ENCODE data around the gene EPHB2. TPM values are rescaled to one million over a fixed set of nuclear protein-coding genes. Genes with fewer than 3 reads are reported as not detected.
A peak's percentile ranks its signal among the peaks of the same experiment; 100 is the strongest.

Gene EPHB2
- 69.1 and 69.5 TPM in 2 replicates for total RNA-seq
- 46.0 and 50.8 TPM in 2 replicates for polyA plus RNA-seq
- polyA plus RNA-seq (2011; cell fraction: cytosol; rRNA removed), result 38.3 and 38.5 TPM in 2 replicates
- polyA plus RNA-seq (2011; cell fraction: nucleus; rRNA removed), result 26.6 and 28.8 TPM in 2 replicates
- polyA plus RNA-seq (2012), result 72.1 and 77.1 TPM in 2 replicates
- 78.6 and 80.2 TPM in 2 replicates for polyA minus RNA-seq
- 3.1 TPM for polyA minus RNA-seq (2011; cell fraction: cytosol; rRNA and poly(A)+ RNA removed)
- 33.2 and 36.8 TPM in 2 replicates for polyA minus RNA-seq (2011; cell fraction: nucleus; rRNA and poly(A)+ RNA removed)
- percentile 64 among the genes with signal in this experiment for Bru-seq, nascent RNA
- BruChase-seq, experiment 1, labeled RNA remaining after a 6-hour chase, result percentile 77 among the genes with signal in this experiment
- BruChase-seq, experiment 2, labeled RNA remaining after a 2-hour chase, result percentile 70 among the genes with signal in this experiment
- long read RNA-seq, transcript EPHB2-202 (16 exons, 3,152 nt), result major isoform, 19 of 142 reads
- long read RNA-seq, partial matches to known transcripts, result 73 of 142 reads
- long read RNA-seq, other reads (novel, unspliced or antisense), result 48 of 142 reads

DNA sequence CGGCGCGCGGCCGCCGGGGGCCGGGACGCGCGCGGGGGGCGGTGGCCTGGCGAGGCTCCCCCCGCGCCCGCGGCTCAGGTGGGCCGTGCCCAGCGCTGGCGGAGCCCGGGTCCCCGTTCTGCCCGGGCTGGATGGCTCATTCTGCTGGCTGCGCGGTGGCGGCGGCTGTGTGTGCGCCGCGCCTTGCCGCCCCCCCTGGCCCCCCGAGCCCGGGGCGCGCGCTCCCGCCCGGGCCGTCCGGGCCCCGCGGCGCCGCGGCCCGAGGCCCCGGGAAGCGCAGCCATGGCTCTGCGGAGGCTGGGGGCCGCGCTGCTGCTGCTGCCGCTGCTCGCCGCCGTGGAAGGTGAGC lies at the start of gene EPHB2:
Gene EPHB2, plus strand, starts transcription at position 139 of the 349 bp plus-strand sequence. Its CDS starts 144 bp downstream, at position 283.
- H4K20me1 ChIP-seq (replicated peaks; ENCODE audit: control insufficient read depth, extremely low read depth, insufficient read depth, low read length), result no peaks in the 10 kb centered on the region
- no peak for DNase-seq (ENCODE audit: low read depth, low spot score)
- H3K4me2 ChIP-seq (ENCODE audit: insufficient read depth, low read length), result peak within 1 kb of the TSS; percentile 86
- no peaks in the 10 kb centered on the region for H3K9me1 ChIP-seq (replicated peaks; ENCODE audit: control insufficient read depth, extremely low read depth, insufficient read depth, low read length)
- H3K4me3 ChIP-seq (replicated peaks in 1 of 3; ENCODE audit: insufficient read depth in 1 of 3, low read depth in 1 of 3, low read length in 3 of 3), result peak within 1 kb of the TSS; percentile 50 to 81 (median 76)
- FAIRE-seq, result no peak
- peak within 1 kb of the TSS; percentile 61 for H3K27ac ChIP-seq (ENCODE audit: insufficient read depth, low read depth, low read length)
- peaks cover 44% of the 10 kb centered on the region for H3K79me2 ChIP-seq (ENCODE audit: control insufficient read depth, insufficient read depth, low read length)
- dilution Hi-C loops (cut with MboI; ENCODE audit: extremely low pct_ligation_motif_present, low sequenced_read_pairs), result no loop called here
- H3K9me3 ChIP-seq (replicated peaks; ENCODE audit: control insufficient read depth, insufficient read depth, low read length), result no peaks in the 10 kb centered on the region
- CTCF ChIA-PET, result no interaction called here
- TF ChIP-seq EZH2 (IDR thresholded peaks at IDR 0.05; ENCODE audit: borderline replicate concordance, low read depth, low read length, severe bottlenecking) (no peak), FOS (IDR thresholded peaks at IDR 0.05; ENCODE audit: borderline replicate concordance, insufficient read depth, low read length) (no peak), MYC (IDR thresholded peaks at IDR 0.05; ENCODE audit: low read depth, low read length) (no peak), POLR2AphosphoS5 (IDR thresholded peaks at IDR 0.05; ENCODE audit: insufficient read depth, low read depth, low read length) (peak; percentile 79), GATA2 (IDR thresholded peaks at IDR 0.05; ENCODE audit: insufficient read depth, insufficient read length, low read depth, low read length) (no peak), POLR2A (IDR thresholded peaks at IDR 0.05; ENCODE audit: low read depth, low read length) (peak; percentile 71), JUN (IDR thresholded peaks at IDR 0.05; ENCODE audit: borderline replicate concordance, insufficient read depth, insufficient read length, low read depth) (no peak)
- TF ChIP-seq, protein P1, sequence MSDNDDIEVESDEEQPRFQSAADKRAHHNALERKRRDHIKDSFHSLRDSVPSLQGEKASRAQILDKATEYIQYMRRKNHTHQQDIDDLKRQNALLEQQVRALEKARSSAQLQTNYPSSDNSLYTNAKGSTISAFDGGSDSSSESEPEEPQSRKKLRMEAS (IDR thresholded peaks at IDR 0.05; ENCODE audit: insufficient read depth, insufficient read length), result no peak
- TF ChIP-seq, protein P2, sequence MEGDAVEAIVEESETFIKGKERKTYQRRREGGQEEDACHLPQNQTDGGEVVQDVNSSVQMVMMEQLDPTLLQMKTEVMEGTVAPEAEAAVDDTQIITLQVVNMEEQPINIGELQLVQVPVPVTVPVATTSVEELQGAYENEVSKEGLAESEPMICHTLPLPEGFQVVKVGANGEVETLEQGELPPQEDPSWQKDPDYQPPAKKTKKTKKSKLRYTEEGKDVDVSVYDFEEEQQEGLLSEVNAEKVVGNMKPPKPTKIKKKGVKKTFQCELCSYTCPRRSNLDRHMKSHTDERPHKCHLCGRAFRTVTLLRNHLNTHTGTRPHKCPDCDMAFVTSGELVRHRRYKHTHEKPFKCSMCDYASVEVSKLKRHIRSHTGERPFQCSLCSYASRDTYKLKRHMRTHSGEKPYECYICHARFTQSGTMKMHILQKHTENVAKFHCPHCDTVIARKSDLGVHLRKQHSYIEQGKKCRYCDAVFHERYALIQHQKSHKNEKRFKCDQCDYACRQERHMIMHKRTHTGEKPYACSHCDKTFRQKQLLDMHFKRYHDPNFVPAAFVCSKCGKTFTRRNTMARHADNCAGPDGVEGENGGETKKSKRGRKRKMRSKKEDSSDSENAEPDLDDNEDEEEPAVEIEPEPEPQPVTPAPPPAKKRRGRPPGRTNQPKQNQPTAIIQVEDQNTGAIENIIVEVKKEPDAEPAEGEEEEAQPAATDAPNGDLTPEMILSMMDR (IDR thresholded peaks at IDR 0.05; ENCODE audit: extremely low read depth in 1 of 2, insufficient read depth in 1 of 2, low read depth in 1 of 2, low read length in 2 of 2), result no peak
- intact Hi-C loops (cut with micrococcal nuclease), result loop anchor here (2.0 kb wide), 1 partner anchor 36 kb away; no protein-coding TSS in a partner anchor
- peaks cover 0 to 2% of the 10 kb centered on the region in 2 experiments for H3K36me3 ChIP-seq (ENCODE audit: control insufficient read depth in 2 of 2, extremely low read depth in 1 of 2, insufficient read depth in 2 of 2, low read length in 2 of 2)
- POLR2A ChIA-PET, result no interaction called here
- BruUV-seq (replicated peaks), result no TSS peak
- H3K9ac ChIP-seq (replicated peaks; ENCODE audit: extremely low read depth, insufficient read depth, low read length), result peak within 1 kb of the TSS; percentile 41
- peaks cover 20% of the 10 kb centered on the region for H3K4me1 ChIP-seq (ENCODE audit: control insufficient read depth, extremely low read depth, insufficient read depth, low read length)
- H2AFZ ChIP-seq (ENCODE audit: low read depth, low read length), result peak within 1 kb of the TSS; percentile 57
- no peaks in the 10 kb centered on the region for H3K27me3 ChIP-seq (ENCODE audit: control insufficient read depth in 2 of 2, insufficient read depth in 2 of 2, low read length in 2 of 2)
